Loucy (cell line): ENCODE data around the gene DNMBP.

Experiments used
- H2AFZ ChIP-seq: fragments of 200-600 bp; sonication (generic); 2 replicates; pipeline ENCODE4 v1.6.0; 2016; ENCODE audit warnings: antibody characterized with exemption, mild to moderate bottlenecking, low read length, moderate library complexity
- H3F3A ChIP-seq: fragments of 200-600 bp; 2 replicates; pipeline ENCODE4 v1.6.0; 2016; ENCODE audit warnings: antibody characterized with exemption, low read depth, mild to moderate bottlenecking
- H3K27me3 ChIP-seq: fragments of 200-600 bp; sonication (generic); 2 replicates; pipeline ENCODE4 v1.6.1; 2014; ENCODE audit warnings: low read length, mild to moderate bottlenecking; ENCODE audit not compliant: insufficient read depth, poor library complexity, severe bottlenecking
- H3K36me3 ChIP-seq: fragments of 200-600 bp; sonication (generic); 2 replicates; pipeline ENCODE4 v1.6.1; 2016; ENCODE audit warnings: low read length; ENCODE audit not compliant: insufficient read depth
- H3K4me1 ChIP-seq: fragments of 200-600 bp; sonication (generic); 2 replicates; pipeline ENCODE4 v1.5.1; 2014; ENCODE audit warnings: low read length, mild to moderate bottlenecking; ENCODE audit not compliant: insufficient read depth, poor library complexity, severe bottlenecking
- H3K4me2 ChIP-seq: fragments of 200-600 bp; sonication (generic); 2 replicates; pipeline ENCODE4 v1.6.0; 2014; ENCODE audit warnings: antibody characterized with exemption, low read length, low read depth, mild to moderate bottlenecking; ENCODE audit not compliant: poor library complexity, severe bottlenecking
- H3K4me3 ChIP-seq: fragments of 200-600 bp; sonication (generic); 2 replicates; pipeline ENCODE4 v1.5.1; 2014; ENCODE audit warnings: low read length, mild to moderate bottlenecking, mixed read lengths; ENCODE audit not compliant: poor library complexity, severe bottlenecking
- H3K79me2 ChIP-seq: fragments of 200-600 bp; sonication (generic); 2 replicates; pipeline ENCODE4 v1.6.1; 2014; ENCODE audit warnings: low read length; ENCODE audit not compliant: insufficient read depth
- H3K9ac ChIP-seq: fragments of 200-600 bp; sonication (generic); 2 replicates; pipeline ENCODE4 v1.6.0; 2014; ENCODE audit warnings: mild to moderate bottlenecking, low read depth, low read length, moderate library complexity; ENCODE audit not compliant: poor library complexity, severe bottlenecking
- H3K9me2 ChIP-seq: fragments of 200-600 bp; sonication (generic); replicated peaks from 2 replicates; pipeline ENCODE4 v1.6.1; 2016; ENCODE audit warnings: low read depth, low read length, mixed read lengths
- H3K9me3 ChIP-seq: fragments of 200-600 bp; sonication (generic); 2 replicates; pipeline ENCODE4 v1.6.1; 2014; ENCODE audit warnings: mild to moderate bottlenecking, antibody characterized with exemption, low read length, low read depth; ENCODE audit not compliant: insufficient read depth
- H4K20me1 ChIP-seq: fragments of 200-600 bp; sonication (generic); 2 replicates; pipeline ENCODE4 v1.6.0; 2014; ENCODE audit warnings: antibody characterized with exemption, low read length, mild to moderate bottlenecking; ENCODE audit not compliant: insufficient read depth, poor library complexity, severe bottlenecking
- EZH2phosphoT487 ChIP-seq: fragments of 200-600 bp; IDR thresholded peaks from 2 replicates; pipeline ENCODE4 v1.6.1; 2018; ENCODE audit warnings: antibody characterized with exemption, mild to moderate bottlenecking, moderate library complexity, borderline replicate concordance
- TF ChIP-seq, protein P1 (sequence below): fragments of 200-600 bp; sonication (generic); conservative IDR thresholded peaks from 2 replicates; pipeline ENCODE4 v1.5.1; 2014; ENCODE audit warnings: mild to moderate bottlenecking, antibody characterized with exemption, low read length

Gene DNMBP

GRCh38 chr10:99883523-99883922, 126.2 kb downstream of the DNMBP start:
- Histone ChIP-seq H3F3A (no peaks in the 10 kb centered on the region), H4K20me1 (no peaks in the 10 kb centered on the region), H3K9ac (no peak overlapping the region), H2AFZ (no peak overlapping the region), H3K9me3 (no peaks in the 10 kb centered on the region), H3K79me2 (no peaks in the 10 kb centered on the region), H3K36me3 (peaks cover 28% of the 10 kb centered on the region; the same call in 1 of the 2 replicates), H3K9me2 (no peaks in the 10 kb centered on the region), H3K4me1 (peaks cover 12% of the 10 kb centered on the region), H3K4me3 (no peak overlapping the region), H3K27me3 (no peaks in the 10 kb centered on the region), H3K4me2 (no peak overlapping the region)
- no peak for TF ChIP-seq EZH2phosphoT487
- TF ChIP-seq, protein P1, sequence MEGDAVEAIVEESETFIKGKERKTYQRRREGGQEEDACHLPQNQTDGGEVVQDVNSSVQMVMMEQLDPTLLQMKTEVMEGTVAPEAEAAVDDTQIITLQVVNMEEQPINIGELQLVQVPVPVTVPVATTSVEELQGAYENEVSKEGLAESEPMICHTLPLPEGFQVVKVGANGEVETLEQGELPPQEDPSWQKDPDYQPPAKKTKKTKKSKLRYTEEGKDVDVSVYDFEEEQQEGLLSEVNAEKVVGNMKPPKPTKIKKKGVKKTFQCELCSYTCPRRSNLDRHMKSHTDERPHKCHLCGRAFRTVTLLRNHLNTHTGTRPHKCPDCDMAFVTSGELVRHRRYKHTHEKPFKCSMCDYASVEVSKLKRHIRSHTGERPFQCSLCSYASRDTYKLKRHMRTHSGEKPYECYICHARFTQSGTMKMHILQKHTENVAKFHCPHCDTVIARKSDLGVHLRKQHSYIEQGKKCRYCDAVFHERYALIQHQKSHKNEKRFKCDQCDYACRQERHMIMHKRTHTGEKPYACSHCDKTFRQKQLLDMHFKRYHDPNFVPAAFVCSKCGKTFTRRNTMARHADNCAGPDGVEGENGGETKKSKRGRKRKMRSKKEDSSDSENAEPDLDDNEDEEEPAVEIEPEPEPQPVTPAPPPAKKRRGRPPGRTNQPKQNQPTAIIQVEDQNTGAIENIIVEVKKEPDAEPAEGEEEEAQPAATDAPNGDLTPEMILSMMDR: no peak

GRCh38 chr10:99881371-99881770, 128.4 kb downstream of the DNMBP start:
- Histone ChIP-seq H3K4me1 (peaks cover 12% of the 10 kb centered on the region), H3F3A (no peaks in the 10 kb centered on the region), H2AFZ (no peak overlapping the region), H3K4me3 (no peak overlapping the region), H3K79me2 (no peaks in the 10 kb centered on the region), H3K9me2 (no peaks in the 10 kb centered on the region), H3K9ac (no peak overlapping the region), H3K27me3 (no peaks in the 10 kb centered on the region), H3K36me3 (peaks cover 32% of the 10 kb centered on the region; the same call in 1 of the 2 replicates), H3K9me3 (no peaks in the 10 kb centered on the region), H4K20me1 (no peaks in the 10 kb centered on the region), H3K4me2 (no peak overlapping the region)
- TF ChIP-seq, protein P1: no peak
- no peak for TF ChIP-seq EZH2phosphoT487

GRCh38 chr10:99880080-99880835, 129.5 kb downstream of the DNMBP start:
- Histone ChIP-seq H4K20me1 (no peaks in the 10 kb centered on the region), H3K9ac (no peak overlapping the region), H2AFZ (no peak overlapping the region), H3K4me1 (peaks cover 12% of the 10 kb centered on the region), H3K4me2 (no peak overlapping the region), H3K36me3 (peaks cover 23% of the 10 kb centered on the region; the same call in 1 of the 2 replicates), H3K79me2 (no peaks in the 10 kb centered on the region), H3F3A (no peaks in the 10 kb centered on the region), H3K4me3 (no peak overlapping the region), H3K9me2 (no peaks in the 10 kb centered on the region), H3K27me3 (no peaks in the 10 kb centered on the region), H3K9me3 (no peaks in the 10 kb centered on the region)
- TF ChIP-seq, protein P1: no peak
- TF ChIP-seq EZH2phosphoT487: no peak
